IPS-NIHi11 (cell line): ENCODE measurements around the gene JPH3.

ENCODE experiments used
- DNase-seq: peaks from one replicate; pipeline ENCODE4 v3.0.0; 2012; ENCODE audit warnings: mixed read lengths, low spot score

Gene JPH3

GRCh38 chr16:87626905-87627304 is 24.6 kb downstream of the JPH3 start:
- DNase-seq, result no peak

- no peak for DNase-seq
Observed at GRCh38 chr16:87627542-87628245, 25.4 kb downstream of the JPH3 start.

- no peak for DNase-seq
Observed at GRCh38 chr16:87628246-87628923, 26.1 kb downstream of the JPH3 start.

- no peak for DNase-seq
Observed at GRCh38 chr16:87628940-87629339, 26.6 kb downstream of the JPH3 start.

- no peak for DNase-seq
Observed at GRCh38 chr16:87631067-87631466, 28.8 kb downstream of the JPH3 start.

GRCh38 chr16:87634411-87634810 is 32.1 kb downstream of the JPH3 start:
- DNase-seq, result no peak

GRCh38 chr16:87635541-87636049 is 33.3 kb downstream of the JPH3 start:
- peak; percentile 81 for DNase-seq

GRCh38 chr16:87636050-87636684 is 33.9 kb downstream of the JPH3 start:
- DNase-seq, result peak; percentile 94

- DNase-seq, result no peak
Observed at GRCh38 chr16:87636741-87637140, 34.4 kb downstream of the JPH3 start.

GRCh38 chr16:87637357-87637756 is 35.0 kb downstream of the JPH3 start:
- DNase-seq, result no peak

GRCh38 chr16:87638736-87639135 is 36.4 kb downstream of the JPH3 start:
- no peak for DNase-seq

GRCh38 chr16:87641721-87642120 is 39.4 kb downstream of the JPH3 start:
- no peak for DNase-seq

- no peak for DNase-seq
Observed at GRCh38 chr16:87642491-87642890, 40.2 kb downstream of the JPH3 start.

GRCh38 chr16:87644186-87644585 is 41.9 kb downstream of the JPH3 start:
- DNase-seq, result no peak

- DNase-seq, result no peak
Observed at GRCh38 chr16:87644596-87644995, 42.3 kb downstream of the JPH3 start.

GRCh38 chr16:87645802-87646201 is 43.5 kb downstream of the JPH3 start:
- DNase-seq, result no peak

- DNase-seq, result no peak
Observed at GRCh38 chr16:87647431-87648185, 45.3 kb downstream of the JPH3 start.

GRCh38 chr16:87648236-87648635 is 45.9 kb downstream of the JPH3 start:
- no peak for DNase-seq

- no peak for DNase-seq
Observed at GRCh38 chr16:87648698-87649487, 46.6 kb downstream of the JPH3 start.

- no peak for DNase-seq
Observed at GRCh38 chr16:87652386-87652785, 50.1 kb downstream of the JPH3 start.

GRCh38 chr16:87652799-87653198 is 50.5 kb downstream of the JPH3 start:
- no peak for DNase-seq

GRCh38 chr16:87653234-87653633 is 50.9 kb downstream of the JPH3 start:
- DNase-seq, result peak; percentile 58
